Measurements from ENCODE around the gene TMEM184B.

DNA sequence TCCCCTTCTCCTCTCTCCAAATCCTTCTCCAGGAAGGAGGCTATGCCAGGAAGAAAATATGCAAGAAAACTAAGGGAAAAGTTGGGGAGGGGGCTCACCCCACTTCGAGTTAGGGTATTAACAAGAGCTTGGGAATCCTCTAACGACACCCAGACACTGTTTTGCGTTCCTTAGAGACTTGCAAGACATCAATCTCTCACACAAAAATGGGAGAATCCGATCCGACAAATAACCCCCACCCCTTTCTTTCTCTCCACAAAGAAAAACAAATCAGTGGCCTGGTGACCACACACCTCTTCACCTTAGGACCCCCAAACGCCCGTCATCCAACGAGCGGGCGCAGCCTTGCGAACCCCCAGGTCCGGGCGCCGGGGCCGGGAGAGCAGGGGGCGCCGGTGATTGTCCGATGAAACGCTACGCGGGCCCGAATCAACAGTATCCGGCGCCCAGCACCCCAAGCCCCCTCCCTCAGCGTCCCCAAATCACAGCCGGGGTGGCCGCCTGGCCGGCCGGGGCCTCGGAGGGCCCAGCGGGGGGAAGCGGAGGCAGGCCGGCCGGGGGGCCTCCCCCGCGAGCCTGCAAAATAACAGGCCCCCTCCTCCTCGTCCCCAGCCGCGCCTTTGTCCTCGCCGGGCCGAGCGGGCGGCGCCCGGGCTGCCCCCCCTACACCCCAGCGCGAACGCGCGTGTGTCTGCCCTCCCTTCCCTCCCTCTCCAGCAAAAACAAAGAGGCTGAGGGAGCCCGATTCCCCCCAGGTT, 43.7 kb upstream of the TMEM184B start:
- TF ChIP-seq POLR2A (IDR thresholded peaks at IDR 0.05; ENCODE audit: low read length): no peak
- TF ChIP-seq CEBPB (IDR thresholded peaks at IDR 0.05): no peak
- TF ChIP-seq KDM5A (IDR thresholded peaks at IDR 0.05): no peak
- TF ChIP-seq CHD2 (IDR thresholded peaks at IDR 0.05; ENCODE audit: low read length, partially characterized antibody): no peak
- TF ChIP-seq MYC (IDR thresholded peaks at IDR 0.05; ENCODE audit: borderline replicate concordance, low read length): no peak
- TF ChIP-seq, protein P1, sequence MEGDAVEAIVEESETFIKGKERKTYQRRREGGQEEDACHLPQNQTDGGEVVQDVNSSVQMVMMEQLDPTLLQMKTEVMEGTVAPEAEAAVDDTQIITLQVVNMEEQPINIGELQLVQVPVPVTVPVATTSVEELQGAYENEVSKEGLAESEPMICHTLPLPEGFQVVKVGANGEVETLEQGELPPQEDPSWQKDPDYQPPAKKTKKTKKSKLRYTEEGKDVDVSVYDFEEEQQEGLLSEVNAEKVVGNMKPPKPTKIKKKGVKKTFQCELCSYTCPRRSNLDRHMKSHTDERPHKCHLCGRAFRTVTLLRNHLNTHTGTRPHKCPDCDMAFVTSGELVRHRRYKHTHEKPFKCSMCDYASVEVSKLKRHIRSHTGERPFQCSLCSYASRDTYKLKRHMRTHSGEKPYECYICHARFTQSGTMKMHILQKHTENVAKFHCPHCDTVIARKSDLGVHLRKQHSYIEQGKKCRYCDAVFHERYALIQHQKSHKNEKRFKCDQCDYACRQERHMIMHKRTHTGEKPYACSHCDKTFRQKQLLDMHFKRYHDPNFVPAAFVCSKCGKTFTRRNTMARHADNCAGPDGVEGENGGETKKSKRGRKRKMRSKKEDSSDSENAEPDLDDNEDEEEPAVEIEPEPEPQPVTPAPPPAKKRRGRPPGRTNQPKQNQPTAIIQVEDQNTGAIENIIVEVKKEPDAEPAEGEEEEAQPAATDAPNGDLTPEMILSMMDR (IDR thresholded peaks at IDR 0.05): no peak
- no peak for TF ChIP-seq JUN (IDR thresholded peaks at IDR 0.05)
- no peak for TF ChIP-seq BHLHE40 (IDR thresholded peaks at IDR 0.05; ENCODE audit: low read depth, low read length)
- no peak for TF ChIP-seq CBX8 (IDR thresholded peaks at IDR 0.05)
- no peak for TF ChIP-seq MAZ (IDR thresholded peaks at IDR 0.05; ENCODE audit: borderline replicate concordance, low read depth, low read length)
- no peak for TF ChIP-seq EP300 (IDR thresholded peaks at IDR 0.05)
- TF ChIP-seq BCL3 (IDR thresholded peaks at IDR 0.05): no peak
